Mesendoderm (in vitro differentiated cells): ENCODE data around the gene CHRNA9. TPM values are rescaled to one million over a fixed set of nuclear protein-coding genes. Genes with fewer than 3 reads are reported as not detected.
"Not testable (repeated sequence)": the region's sequence is repeated elsewhere in the genome, so short reads cannot be mapped to it uniquely, and the experiment has no call there.

ENCODE experiments used
- DNase-seq: peaks from one replicate; pipeline ENCODE4 v3.0.0; 2013
- H2AK5ac ChIP-seq: 2 replicates; pipeline ENCODE4 v1.6.1; 2013; ENCODE audit warnings: low read length, inconsistent platforms
- H2BK120ac ChIP-seq: 2 replicates; pipeline ENCODE4 v1.6.1; 2013; ENCODE audit warnings: low read depth, mild to moderate bottlenecking, low read length, moderate library complexity, mixed read lengths
- H2BK15ac ChIP-seq: replicated peaks from 2 replicates; pipeline ENCODE4 v1.6.1; 2013; ENCODE audit warnings: low read depth, mild to moderate bottlenecking, moderate library complexity
- H2BK5ac ChIP-seq: 2 replicates; pipeline ENCODE4 v1.6.1; 2013; ENCODE audit warnings: low read length, inconsistent platforms
- H3K18ac ChIP-seq: 2 replicates; pipeline ENCODE4 v1.6.1; 2013; ENCODE audit warnings: mild to moderate bottlenecking, low read length, mixed read lengths
- H3K23ac ChIP-seq: one replicate; pipeline ENCODE4 v1.6.1; 2013; ENCODE audit warnings: low read length
- H3K27ac ChIP-seq: 2 replicates; pipeline ENCODE4 v1.5.1; 2013; ENCODE audit warnings: low read depth, mild to moderate bottlenecking, inconsistent platforms, low read length, moderate library complexity
- H3K27me3 ChIP-seq: 2 replicates; pipeline ENCODE4 v1.6.1; 2013; ENCODE audit warnings: low read length, control low read depth, mild to moderate bottlenecking, inconsistent platforms; ENCODE audit not compliant: insufficient read depth, poor library complexity
- H3K36me3 ChIP-seq: 2 replicates; pipeline ENCODE4 v1.6.1; 2013; ENCODE audit warnings: low read length, inconsistent platforms; ENCODE audit not compliant: control insufficient read depth, insufficient read depth
- H3K4ac ChIP-seq: one replicate; pipeline ENCODE4 v1.6.1; 2013; ENCODE audit warnings: low read depth, mild to moderate bottlenecking, low read length, moderate library complexity
- H3K4me1 ChIP-seq: 2 replicates; pipeline ENCODE4 v1.6.1; 2013; ENCODE audit warnings: low read depth, low read length, inconsistent platforms; ENCODE audit not compliant: control insufficient read depth
- H3K4me2 ChIP-seq: 2 replicates; pipeline ENCODE4 v1.6.1; 2013; ENCODE audit warnings: low read length
- H3K4me3 ChIP-seq: 2 replicates; pipeline ENCODE4 v1.5.1; 2013; ENCODE audit warnings: mild to moderate bottlenecking, low read length
- H3K56ac ChIP-seq: one replicate; pipeline ENCODE4 v1.6.1; 2013; ENCODE audit warnings: low read length
- H3K79me1 ChIP-seq: 2 replicates; pipeline ENCODE4 v1.6.1; 2013; ENCODE audit warnings: low read length, inconsistent platforms
- H3K79me2 ChIP-seq: 2 replicates; pipeline ENCODE4 v1.6.1; 2013; ENCODE audit warnings: mild to moderate bottlenecking, low read length; ENCODE audit not compliant: control insufficient read depth, insufficient read depth
- H3K9ac ChIP-seq: 2 replicates; pipeline ENCODE4 v1.6.1; 2013; ENCODE audit warnings: low read length, inconsistent platforms
- H4K5ac ChIP-seq: one replicate; pipeline ENCODE4 v1.6.1; 2013; ENCODE audit warnings: low read length
- H4K8ac ChIP-seq: one replicate; pipeline ENCODE4 v1.6.1; 2013; ENCODE audit warnings: low read depth, mild to moderate bottlenecking, control low read depth, low read length, moderate library complexity
- WGBS: extraction: QIAGEN DNeasy Blood & Tissue Kit; methylation state at CpG from one replicate; pipeline ENCODE4 v1.1.7; 2013; ENCODE audit warnings: low lambda C conversion rate, missing lambda C conversion rate; ENCODE audit not compliant: insufficient coverage; ENCODE audit errors: extremely low coverage; 5-methylcytosine and 5-hydroxymethylcytosine counted together
- polyA plus RNA-seq, 2 experiments: library from polyadenylated mRNA; stranded (reverse); fragments of 200-250 nt; gene quantifications; one replicate each; pipeline ENCODE4 v1.2.3, GENCODE V29; 2013

The CHRNA9 gene
- 1.9 TPM for polyA plus RNA-seq (2013, experiment 1 of 2)
- 2.0 TPM for polyA plus RNA-seq (2013, experiment 2 of 2)

- Histone ChIP-seq H2BK120ac (no peak within 1 kb of the TSS), H3K79me2 (no peaks in the 10 kb centered on the region), H3K27ac (no peak within 1 kb of the TSS), H2BK15ac (no peak within 1 kb of the TSS), H3K4ac (no peak within 1 kb of the TSS), H3K9ac (peak within 1 kb of the TSS; percentile 33), H3K56ac (peak within 1 kb of the TSS; percentile 51), H3K4me2 (no peak within 1 kb of the TSS), H3K36me3 (no peaks in the 10 kb centered on the region), H3K4me3 (no peak within 1 kb of the TSS), H4K5ac (peak within 1 kb of the TSS; percentile 5), H3K27me3 (no peaks in the 10 kb centered on the region), H2AK5ac (no peak within 1 kb of the TSS), H3K23ac (peak within 1 kb of the TSS; percentile 15), H3K18ac (peak within 1 kb of the TSS; percentile 34), H3K4me1 (peaks cover 8% of the 10 kb centered on the region), H4K8ac (no peak within 1 kb of the TSS), H3K79me1 (no peaks in the 10 kb centered on the region), H2BK5ac (no peak within 1 kb of the TSS)
- DNase-seq = peak; percentile 67
- no CpG with 5 or more reads among the region's 12 CpGs for WGBS
Observed at GRCh38 chr4:40334591-40335524, at the start of gene CHRNA9. TSS of gene CHRNA9 (plus strand) at chr4:40335333. CDS start at chr4:40335468, 135 bp downstream.

GRCh38 chr4:40285692-40286091 lies 49.4 kb upstream of the CHRNA9 start:
- Histone ChIP-seq H2BK120ac (no peak overlapping the region), H3K23ac (peak overlapping the region; percentile 89), H3K4me3 (no peak overlapping the region), H2BK5ac (no peak overlapping the region), H2BK15ac (no peak overlapping the region), H3K79me1 (no peaks in the 10 kb centered on the region), H3K27me3 (no peaks in the 10 kb centered on the region), H3K4me1 (no peaks in the 10 kb centered on the region), H4K5ac (no peak overlapping the region), H2AK5ac (no peak overlapping the region), H3K9ac (no peak overlapping the region), H3K56ac (no peak overlapping the region), H3K79me2 (no peaks in the 10 kb centered on the region), H3K27ac (no peak overlapping the region), H3K18ac (no peak overlapping the region), H4K8ac (no peak overlapping the region), H3K4ac (no peak overlapping the region), H3K4me2 (no peak overlapping the region), H3K36me3 (no peaks in the 10 kb centered on the region)
- WGBS = no CpG with 5 or more reads among the region's 5 CpGs
- no peak for DNase-seq

DNA sequence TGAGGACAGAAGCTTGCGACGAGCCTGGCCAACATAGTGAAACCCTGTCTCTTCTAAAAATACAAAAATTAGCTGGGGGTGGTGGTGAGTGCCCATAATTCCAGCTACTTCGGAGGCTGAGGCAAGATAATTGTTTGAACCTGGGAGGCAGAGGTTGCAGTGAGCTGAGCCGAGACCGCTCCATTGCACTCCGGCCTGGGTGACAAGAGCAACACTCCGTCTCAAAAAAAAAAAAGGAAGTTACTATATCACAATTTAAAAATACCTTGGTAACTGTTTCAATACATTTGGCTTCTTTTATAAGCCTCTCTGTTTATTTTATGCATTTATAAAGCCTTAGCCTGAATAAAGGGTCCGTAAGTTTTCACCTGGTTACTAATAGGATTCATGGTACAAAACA lies 46.6 kb upstream of the CHRNA9 start:
- no peaks in the 10 kb centered on the region for H3K79me2 ChIP-seq
- no peak overlapping the region for H3K4me2 ChIP-seq
- WGBS = no CpG with 5 or more reads among the region's 8 CpGs

GRCh38 chr4:40289366-40290188 lies 45.6 kb upstream of the CHRNA9 start:
- no CpG with 5 or more reads among the region's 7 CpGs for WGBS
- Histone ChIP-seq H3K18ac (no peak overlapping the region), H3K56ac (no peak overlapping the region), H4K5ac (no peak overlapping the region), H3K4me2 (no peak overlapping the region), H3K27me3 (no peaks in the 10 kb centered on the region), H2AK5ac (no peak overlapping the region), H2BK5ac (no peak overlapping the region), H3K27ac (no peak overlapping the region), H3K23ac (no peak overlapping the region), H4K8ac (no peak overlapping the region), H2BK15ac (no peak overlapping the region), H3K9ac (no peak overlapping the region), H3K79me2 (no peaks in the 10 kb centered on the region), H3K36me3 (no peaks in the 10 kb centered on the region), H2BK120ac (no peak overlapping the region), H3K4me3 (no peak overlapping the region), H3K79me1 (no peaks in the 10 kb centered on the region), H3K4me1 (no peaks in the 10 kb centered on the region), H3K4ac (no peak overlapping the region)
- DNase-seq = no peak

More for the DNA sequence above, 46.6 kb upstream of the CHRNA9 start:
- H3K4ac ChIP-seq = no peak overlapping the region
- H3K9ac ChIP-seq = no peak overlapping the region
- H3K36me3 ChIP-seq = no peaks in the 10 kb centered on the region
- H2BK5ac ChIP-seq = no peak overlapping the region
- no peak overlapping the region for H2BK120ac ChIP-seq
- H3K56ac ChIP-seq = no peak overlapping the region
- no peaks in the 10 kb centered on the region for H3K79me1 ChIP-seq
- no peak overlapping the region for H3K4me3 ChIP-seq
- H3K27me3 ChIP-seq = no peaks in the 10 kb centered on the region
- no peak overlapping the region for H2BK15ac ChIP-seq
- no peak overlapping the region for H4K5ac ChIP-seq
- H3K27ac ChIP-seq = no peak overlapping the region
- no peak overlapping the region for H3K18ac ChIP-seq
- DNase-seq = no peak
- H3K4me1 ChIP-seq = no peaks in the 10 kb centered on the region
- H4K8ac ChIP-seq = no peak overlapping the region
- no peak overlapping the region for H2AK5ac ChIP-seq
- H3K23ac ChIP-seq = no peak overlapping the region

GRCh38 chr4:40290611-40291186 lies 44.4 kb upstream of the CHRNA9 start:
- not testable (repeated sequence) for H3K18ac ChIP-seq, H3K4me1 ChIP-seq, H3K56ac ChIP-seq, H2AK5ac ChIP-seq, H3K4me2 ChIP-seq, H4K8ac ChIP-seq, H2BK15ac ChIP-seq, H3K9ac ChIP-seq, H3K4me3 ChIP-seq, H3K4ac ChIP-seq, H3K79me2 ChIP-seq, H3K27ac ChIP-seq, DNase-seq, H2BK5ac ChIP-seq, H4K5ac ChIP-seq, H3K79me1 ChIP-seq, H3K23ac ChIP-seq, H3K36me3 ChIP-seq, H3K27me3 ChIP-seq, H2BK120ac ChIP-seq
- WGBS = no CpG with 5 or more reads among the region's 2 CpGs
